Activated CD4-positive, alpha-beta memory T cell treated with anti-CD3 and anti-CD28 coated beads for 36 hours (primary cell): ENCODE results near the gene B3GNT5. TPM values are rescaled to one million over a fixed set of nuclear protein-coding genes. Genes with fewer than 3 reads are reported as not detected.

Experiments used
- CTCF ChIA-PET: fragments of 350-600 bp; sonication (Branson Sonifier 250); formaldehyde crosslinking; loops from one replicate; lab custom pipeline; 2021; ENCODE audit warnings: antibody characterized with exemption, inconsistent platforms; lab: Charles Lee
- POLR2A ChIA-PET: fragments of 350-600 bp; sonication (Branson Sonifier 250); formaldehyde crosslinking; loops from one replicate; lab custom pipeline; 2021; ENCODE audit warnings: antibody characterized with exemption; lab: Charles Lee
- DNase-seq: peaks from one replicate; pipeline ENCODE4 v3.0.0-alpha.2; 2020
- H3K27ac Mint-ChIP-seq: one replicate; pipeline ENCODE4 v1.8.0; 2021; ENCODE audit warnings: mixed read lengths
- H3K27me3 Mint-ChIP-seq: one replicate; pipeline ENCODE4 v1.8.0; 2021; ENCODE audit warnings: mixed read lengths
- H3K36me3 Mint-ChIP-seq: one replicate; pipeline ENCODE4 v1.8.0; 2021; ENCODE audit warnings: mixed read lengths
- H3K4me1 Mint-ChIP-seq: one replicate; pipeline ENCODE4 v1.8.0; 2021; ENCODE audit warnings: low read depth, mixed read lengths
- H3K4me3 Mint-ChIP-seq: one replicate; pipeline ENCODE4 v1.8.0; 2021; ENCODE audit warnings: mild to moderate bottlenecking, mixed read lengths
- H3K9me3 Mint-ChIP-seq: one replicate; pipeline ENCODE4 v1.8.0; 2021; ENCODE audit warnings: mixed read lengths
- intact Hi-C: fragments of 100-400 bp; cut with micrococcal nuclease; formaldehyde crosslinking; loops from one replicate; pipeline ENCODE4 v1.15.1; 2023
- total RNA-seq, 2 experiments: library from RNA; stranded (reverse); gene quantifications; one replicate each; pipeline ENCODE4 v1.2.3, GENCODE V29; 2021

Gene B3GNT5
- total RNA-seq, 2 experiments from 2014 or later, result 12.7 to 12.9 TPM

DNA sequence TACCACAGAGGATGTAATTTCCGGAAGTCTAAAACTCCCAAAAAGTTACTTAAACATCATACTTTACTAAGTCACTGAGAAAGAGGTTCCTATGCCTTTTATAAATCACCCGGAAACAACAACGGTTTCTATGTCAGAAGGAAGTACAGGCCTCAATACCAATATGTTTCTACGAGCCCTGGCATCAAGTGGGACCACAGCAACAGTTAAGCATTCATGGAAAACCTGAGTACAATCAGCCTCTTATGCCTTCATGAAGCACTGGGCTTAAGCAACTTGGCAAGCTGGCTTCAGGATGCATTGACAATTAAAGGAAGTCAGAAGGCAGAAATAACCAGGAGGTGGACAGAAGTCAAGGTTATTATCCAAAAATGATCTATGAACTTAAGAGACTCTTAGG, 19.1 kb upstream of the B3GNT5 start:
- Mint-ChIP-seq H3K4me1 (no peaks in the 10 kb centered on the region), H3K9me3 (no peaks in the 10 kb centered on the region), H3K36me3 (no peaks in the 10 kb centered on the region), H3K27ac (no peak overlapping the region), H3K27me3 (no peaks in the 10 kb centered on the region), H3K4me3 (no peak overlapping the region)
- CTCF ChIA-PET, result no interaction called here
- POLR2A ChIA-PET, result no interaction called here
- DNase-seq, result no peak
- intact Hi-C loops, result no loop called here

DNA sequence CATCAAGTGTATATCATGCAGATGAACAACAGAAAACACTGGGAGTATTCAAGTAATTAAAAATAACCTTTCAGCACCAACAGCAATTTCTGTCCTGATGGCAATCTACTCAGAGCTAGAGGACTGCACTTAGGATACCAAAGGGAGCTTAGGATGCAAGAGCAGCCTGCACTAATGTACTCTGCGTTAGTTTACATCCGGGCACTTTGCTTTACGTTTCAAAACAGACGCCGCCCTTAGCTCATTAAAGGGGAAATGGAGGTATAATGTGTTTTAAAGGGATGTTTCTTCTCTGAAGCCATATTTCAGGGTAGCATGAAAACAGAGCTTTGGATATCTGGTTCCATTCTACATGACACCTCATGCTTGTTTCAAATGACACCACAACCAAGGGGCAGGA, 14.0 kb upstream of the B3GNT5 start:
- no peak overlapping the region for H3K27ac Mint-ChIP-seq
- CTCF ChIA-PET, result no interaction called here
- peaks cover 17% of the 10 kb centered on the region for H3K36me3 Mint-ChIP-seq
- H3K27me3 Mint-ChIP-seq, result peaks cover 17% of the 10 kb centered on the region
- POLR2A ChIA-PET, result no interaction called here
- peaks cover 27% of the 10 kb centered on the region for H3K9me3 Mint-ChIP-seq
- DNase-seq, result no peak
- intact Hi-C loops, result no loop called here
- H3K4me3 Mint-ChIP-seq, result no peak overlapping the region
- H3K4me1 Mint-ChIP-seq, result no peaks in the 10 kb centered on the region

GRCh38 chr3:183242431-183242830, 10.6 kb upstream of the B3GNT5 start:
- H3K4me1 Mint-ChIP-seq, result no peaks in the 10 kb centered on the region
- peaks cover 17% of the 10 kb centered on the region for H3K27me3 Mint-ChIP-seq
- peaks cover 17% of the 10 kb centered on the region for H3K36me3 Mint-ChIP-seq
- peaks cover 27% of the 10 kb centered on the region for H3K9me3 Mint-ChIP-seq
- no peak overlapping the region for H3K4me3 Mint-ChIP-seq
- H3K27ac Mint-ChIP-seq, result no peak overlapping the region
- intact Hi-C loops, result no loop called here
- POLR2A ChIA-PET, result no interaction called here
- DNase-seq, result no peak
- CTCF ChIA-PET, result no interaction called here

DNA sequence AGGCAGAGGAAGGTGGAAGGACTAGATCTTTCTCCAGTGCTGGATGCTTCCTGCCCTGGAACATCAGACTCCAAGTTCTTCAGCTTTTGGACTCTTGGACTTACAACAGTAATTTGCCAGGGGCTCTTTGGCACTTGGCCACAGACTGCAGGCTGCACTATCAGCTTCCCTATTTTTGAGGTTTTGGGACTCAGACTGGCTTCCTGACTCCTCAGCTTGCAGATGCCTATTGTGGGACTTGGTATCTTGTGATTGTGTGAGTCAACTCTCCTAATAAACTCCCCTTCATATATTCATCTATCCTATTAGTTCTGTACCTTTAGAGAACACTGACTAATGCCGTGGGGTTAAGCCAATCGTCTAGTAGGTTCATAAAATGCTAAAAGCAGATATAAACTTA, 8.8 kb upstream of the B3GNT5 start:
- Mint-ChIP-seq H3K4me1 (no peaks in the 10 kb centered on the region), H3K9me3 (peaks cover 27% of the 10 kb centered on the region), H3K4me3 (no peak overlapping the region), H3K27ac (no peak overlapping the region), H3K36me3 (peaks cover 17% of the 10 kb centered on the region), H3K27me3 (peaks cover 17% of the 10 kb centered on the region)
- CTCF ChIA-PET, result no interaction called here
- intact Hi-C loops, result no loop called here
- no peak for DNase-seq
- POLR2A ChIA-PET, result no interaction called here

DNA sequence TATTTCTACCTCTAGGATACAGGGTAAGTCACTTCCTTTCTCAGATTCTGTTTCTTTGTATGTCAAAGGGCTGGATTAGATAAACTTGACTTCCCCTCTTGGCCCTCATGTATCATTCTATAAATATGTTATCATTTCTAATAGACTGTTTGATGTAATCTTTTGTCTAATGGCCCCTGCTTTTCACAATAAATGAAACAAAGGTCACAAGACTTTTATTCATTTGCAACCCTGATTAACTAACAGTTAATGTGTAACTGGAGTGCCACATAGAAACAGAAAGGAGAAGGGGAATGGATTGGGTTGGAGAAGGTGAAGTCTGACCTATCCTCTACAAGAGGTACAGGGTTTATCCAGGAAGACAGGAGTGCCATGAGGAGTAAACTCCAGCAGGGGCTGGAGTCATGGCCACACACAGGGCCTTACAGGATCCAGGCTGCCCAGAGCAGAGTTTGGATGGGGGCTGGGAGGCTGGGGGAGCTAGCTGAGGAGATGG, 8.0 kb upstream of the B3GNT5 start:
- DNase-seq, result no peak
- no peak overlapping the region for H3K4me3 Mint-ChIP-seq
- CTCF ChIA-PET, result no interaction called here
- H3K9me3 Mint-ChIP-seq, result peaks cover 27% of the 10 kb centered on the region
- H3K36me3 Mint-ChIP-seq, result peaks cover 17% of the 10 kb centered on the region
- POLR2A ChIA-PET, result no interaction called here
- peaks cover 11% of the 10 kb centered on the region for H3K27me3 Mint-ChIP-seq
- H3K27ac Mint-ChIP-seq, result no peak overlapping the region
- intact Hi-C loops, result no loop called here
- H3K4me1 Mint-ChIP-seq, result no peaks in the 10 kb centered on the region

GRCh38 chr3:183247011-183247589, 6.0 kb upstream of the B3GNT5 start:
- Mint-ChIP-seq H3K9me3 (peaks cover 15% of the 10 kb centered on the region), H3K36me3 (peaks cover 9% of the 10 kb centered on the region), H3K27me3 (no peaks in the 10 kb centered on the region), H3K27ac (no peak overlapping the region), H3K4me3 (no peak overlapping the region), H3K4me1 (no peaks in the 10 kb centered on the region)
- DNase-seq, result no peak
- CTCF ChIA-PET, result no interaction called here
- intact Hi-C loops, result no loop called here
- POLR2A ChIA-PET, result no interaction called here

DNA sequence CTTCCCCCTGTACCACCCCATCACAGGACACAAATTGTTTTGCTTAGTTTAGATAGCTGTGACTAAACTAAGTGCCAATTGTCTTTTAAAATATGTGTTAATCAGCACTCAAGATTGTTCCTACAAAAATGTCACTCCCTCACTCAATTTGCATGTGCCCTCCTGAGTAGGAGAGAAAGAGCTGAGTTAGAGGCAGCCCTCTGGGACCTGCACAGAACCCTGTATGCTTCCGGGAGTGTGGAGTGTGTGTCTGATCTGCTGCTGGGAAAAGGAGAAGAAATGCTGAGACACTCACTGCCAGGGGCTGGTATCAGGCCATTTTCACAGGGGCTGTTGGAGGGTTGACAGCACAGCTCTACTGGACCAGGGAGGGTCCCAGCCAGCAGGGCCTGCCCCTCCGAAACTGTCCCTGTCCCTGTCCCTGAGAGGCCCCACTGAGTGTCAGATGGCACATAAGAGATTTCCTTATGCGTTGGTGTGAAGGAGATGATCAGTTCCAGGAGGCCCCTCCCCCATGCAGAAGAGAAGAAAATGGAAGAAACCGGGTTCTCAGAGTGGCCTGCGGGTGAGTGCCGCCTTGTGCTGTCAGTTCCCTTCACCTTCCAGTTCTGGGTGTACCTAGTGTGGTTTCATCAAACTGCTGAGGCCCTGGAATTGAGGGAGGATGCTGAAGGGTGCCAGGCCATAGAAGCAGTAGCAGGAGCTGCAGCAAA, 3.9 kb upstream of the B3GNT5 start:
- POLR2A ChIA-PET, result no interaction called here

GRCh38 chr3:183252118-183252782, 803 bp upstream of the B3GNT5 start:
- intact Hi-C loops, result loop anchor here (2.0 to 5.0 kb wide), 2 partner anchors 70 to 129 kb away; no protein-coding TSS in a partner anchor
- Mint-ChIP-seq H3K9me3 (no peaks in the 10 kb centered on the region), H3K4me1 (peaks cover 12% of the 10 kb centered on the region), H3K36me3 (peaks cover 7% of the 10 kb centered on the region), H3K4me3 (peak overlapping the region; percentile 67), H3K27me3 (peaks cover 15% of the 10 kb centered on the region), H3K27ac (no peak overlapping the region)
- ChIA-PET CTCF (interaction anchor here (0.8 to 3.9 kb wide), 3 partner anchors 66 to 131 kb away, joined by 3 to 25 read pairs (median 3); no protein-coding TSS in a partner anchor), POLR2A (no interaction called here)
- no peak for DNase-seq

More for the DNA sequence above, 3.9 kb upstream of the B3GNT5 start:
- Mint-ChIP-seq H3K36me3 (no peaks in the 10 kb centered on the region), H3K4me3 (no peak overlapping the region), H3K27me3 (peaks cover 2% of the 10 kb centered on the region), H3K9me3 (no peaks in the 10 kb centered on the region), H3K4me1 (peaks cover 4% of the 10 kb centered on the region), H3K27ac (no peak overlapping the region)
- no peak for DNase-seq
- CTCF ChIA-PET, result interaction anchor here (1.3 kb wide), 1 partner anchor 65 kb away, joined by 4 read pairs; no protein-coding TSS in a partner anchor
- intact Hi-C loops, result no loop called here

DNA sequence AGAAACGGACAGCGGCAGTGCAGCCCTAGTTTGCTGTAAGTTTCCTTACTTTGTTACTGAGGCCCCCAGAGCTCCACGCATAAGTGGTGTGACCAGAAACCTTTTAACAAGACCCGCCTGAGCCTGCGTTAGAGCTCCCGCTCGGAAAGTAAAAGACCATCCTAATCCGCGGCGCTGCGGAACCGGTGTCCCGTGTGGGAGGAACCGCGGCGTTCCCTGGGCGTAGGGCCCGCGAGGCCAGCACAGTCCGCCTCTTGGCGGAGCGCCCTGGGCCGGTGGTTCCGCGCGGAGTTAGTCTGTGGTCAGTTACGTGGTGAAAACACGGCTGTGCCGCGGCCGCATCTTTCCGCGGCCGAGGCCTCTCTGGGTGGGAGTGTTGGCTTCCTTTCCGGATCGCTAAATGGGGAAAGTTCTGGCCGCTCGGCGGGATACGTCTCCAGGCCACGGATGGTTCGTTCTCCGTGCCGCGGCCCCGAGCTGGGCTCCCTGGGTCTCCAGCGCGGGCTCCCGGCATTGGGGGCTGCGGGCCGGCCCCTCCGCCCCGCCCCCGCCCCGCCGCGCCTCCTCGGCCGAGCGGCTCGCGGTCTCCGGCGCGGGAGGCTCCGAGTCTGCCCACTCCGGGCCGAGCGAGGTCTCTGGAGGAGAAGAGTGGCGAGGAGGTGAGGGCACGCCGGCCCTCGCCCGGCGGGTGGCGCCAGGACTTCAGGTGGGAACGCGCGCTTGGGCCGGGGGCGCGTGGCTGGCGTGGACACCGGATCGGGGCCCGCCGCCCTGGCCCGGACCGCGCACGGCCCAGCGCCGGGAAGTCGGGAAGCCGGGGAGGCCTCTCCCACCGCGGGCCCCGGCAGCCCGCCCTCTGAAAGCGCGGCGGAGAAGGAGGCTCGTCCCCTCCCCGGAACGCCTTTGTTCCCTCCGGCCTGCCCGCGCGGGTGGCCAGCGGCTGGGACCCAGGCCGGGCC, 754 bp downstream of the B3GNT5 start:
- CTCF ChIA-PET, result interaction anchor here (0.6 to 3.9 kb wide), 10 partner anchors 12 to 322 kb away, joined by 3 to 25 read pairs (median 4); no protein-coding TSS in a partner anchor
- intact Hi-C loops, result loop anchor here (1.0 to 5.0 kb wide), 5 partner anchors 12 to 131 kb away; no protein-coding TSS in a partner anchor
- H3K27ac Mint-ChIP-seq, result peak overlapping the region; percentile 34
- no peaks in the 10 kb centered on the region for H3K9me3 Mint-ChIP-seq
- H3K27me3 Mint-ChIP-seq, result peaks cover 18% of the 10 kb centered on the region
- DNase-seq, result peak; percentile 45
- H3K36me3 Mint-ChIP-seq, result peaks cover 7% of the 10 kb centered on the region
- peaks cover 12% of the 10 kb centered on the region for H3K4me1 Mint-ChIP-seq
- POLR2A ChIA-PET, result interaction anchor here (0.8 to 1.9 kb wide), 3 partner anchors 12 to 32 kb away, joined by 3 to 6 read pairs (median 6); no protein-coding TSS in a partner anchor
- H3K4me3 Mint-ChIP-seq, result peak overlapping the region; percentile 76

- H3K9me3 Mint-ChIP-seq, result no peaks in the 10 kb centered on the region
- peaks cover 18% of the 10 kb centered on the region for H3K27me3 Mint-ChIP-seq
- POLR2A ChIA-PET, result interaction anchor here (1.6 to 1.9 kb wide), 2 partner anchors 11 to 31 kb away, joined by 6 read pairs; no protein-coding TSS in a partner anchor
- peaks cover 14% of the 10 kb centered on the region for H3K4me1 Mint-ChIP-seq
- intact Hi-C loops, result loop anchor here (5.0 kb wide), 1 partner anchor 72 kb away; no protein-coding TSS in a partner anchor
- H3K36me3 Mint-ChIP-seq, result peaks cover 7% of the 10 kb centered on the region
- CTCF ChIA-PET, result interaction anchor here (0.8 to 3.9 kb wide), 3 partner anchors 31 to 128 kb away, joined by 3 to 25 read pairs (median 6); no protein-coding TSS in a partner anchor
- H3K4me3 Mint-ChIP-seq, result peak overlapping the region; percentile 67
- peak overlapping the region; percentile 74 for H3K27ac Mint-ChIP-seq
- DNase-seq, result peak; percentile 35
Measured at GRCh38 chr3:183254487-183255347, 1.7 kb downstream of the B3GNT5 start.
